Measurements from ENCODE around the gene TBX18.

The TBX18 gene

DNA sequence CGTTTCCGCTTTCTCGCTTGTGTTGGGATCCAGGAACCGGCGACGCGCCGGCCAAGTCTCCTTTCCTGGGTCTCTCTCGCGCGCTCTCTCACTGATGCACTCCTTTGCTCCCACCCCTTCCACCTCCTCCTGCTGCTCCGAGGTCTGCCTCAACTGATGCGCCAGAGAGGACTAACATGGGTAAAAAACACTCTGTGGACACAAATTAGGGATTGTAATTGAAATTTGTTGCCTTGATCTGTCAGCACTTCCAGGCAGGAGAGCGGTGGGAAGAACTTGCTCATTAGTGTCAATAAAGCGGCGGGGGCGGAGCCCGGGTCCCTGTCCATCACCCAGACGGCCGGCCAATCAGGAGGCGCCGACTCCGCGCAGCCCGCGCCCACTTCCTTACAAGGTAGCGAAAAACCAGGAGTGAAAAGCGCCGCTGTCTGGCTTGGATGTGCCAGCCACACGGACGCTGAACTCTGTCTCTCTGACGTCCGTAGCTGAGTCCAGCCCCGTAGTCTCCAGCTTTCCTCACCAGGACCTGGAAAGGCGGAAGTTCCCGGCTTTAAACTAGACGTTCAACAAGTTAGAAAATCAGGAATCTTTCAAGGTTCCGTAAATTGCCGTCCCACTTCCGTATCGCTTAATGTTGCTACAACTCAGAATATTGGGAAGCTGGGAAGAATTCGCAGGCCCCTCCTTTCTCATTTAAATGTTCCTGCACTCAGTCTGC lies at the start of gene TBX18 (continued):
- TF ChIP-seq KLF9 (tag by site-specific recombination; IDR thresholded peaks at IDR 0.05; ENCODE audit: low read depth) (0 out of 2 replicates have a peak, but pooled peaks have one; percentile 13), ZNF514 (tag by site-specific recombination; IDR thresholded peaks at IDR 0.05) (no peak), SCRT1 (tag by site-specific recombination; IDR thresholded peaks at IDR 0.05; ENCODE audit: borderline replicate concordance) (peak; percentile 86), ZNF335 (tag by site-specific recombination; conservative IDR thresholded peaks at IDR 0.05) (peak; percentile 94), ZNF510 (tag by site-specific recombination; IDR thresholded peaks at IDR 0.05; ENCODE audit: insufficient replicate concordance) (no peak), ZSCAN30 (tag by site-specific recombination; IDR thresholded peaks at IDR 0.05) (peak; percentile 95), ZNF24 (tag by site-specific recombination; IDR thresholded peaks at IDR 0.05) (peak; percentile 55; the same call in 1 of the 2 replicates), ZNF585B (tag by site-specific recombination; IDR thresholded peaks at IDR 0.05) (no peak), SP3 (tag by site-specific recombination; IDR thresholded peaks at IDR 0.05) (peak; percentile 69), TRIM28 (IDR thresholded peaks at IDR 0.05; ENCODE audit: borderline replicate concordance, low read length) (peak; percentile 95), ZBTB11 (tag by site-specific recombination; conservative IDR thresholded peaks at IDR 0.05; ENCODE audit: low read depth) (peak; percentile 87), ZBTB48 (tag by site-specific recombination; IDR thresholded peaks at IDR 0.05) (no peak), ZNF544 (tag by site-specific recombination; IDR thresholded peaks at IDR 0.05) (no peak), ZNF121 (tag by site-specific recombination; IDR thresholded peaks at IDR 0.05) (no peak), KLF8 (tag by site-specific recombination; IDR thresholded peaks at IDR 0.05) (peak; percentile 60), ZNF558 (tag by site-specific recombination; IDR thresholded peaks at IDR 0.05) (no peak), FEZF1 (tag by site-specific recombination; IDR thresholded peaks at IDR 0.05) (peak; percentile 44; the same call in 1 of the 2 replicates), ZNF664 (tag by site-specific recombination; IDR thresholded peaks at IDR 0.05) (0 out of 2 replicates have a peak, but pooled peaks have one; percentile 32), KLF16 (tag by site-specific recombination; IDR thresholded peaks at IDR 0.05) (no peak), ZNF266 (tag by site-specific recombination; IDR thresholded peaks at IDR 0.05; ENCODE audit: low read depth) (no peak), RBAK (tag by site-specific recombination; IDR thresholded peaks at IDR 0.05) (no peak)
- TF ChIP-seq, protein P1, sequence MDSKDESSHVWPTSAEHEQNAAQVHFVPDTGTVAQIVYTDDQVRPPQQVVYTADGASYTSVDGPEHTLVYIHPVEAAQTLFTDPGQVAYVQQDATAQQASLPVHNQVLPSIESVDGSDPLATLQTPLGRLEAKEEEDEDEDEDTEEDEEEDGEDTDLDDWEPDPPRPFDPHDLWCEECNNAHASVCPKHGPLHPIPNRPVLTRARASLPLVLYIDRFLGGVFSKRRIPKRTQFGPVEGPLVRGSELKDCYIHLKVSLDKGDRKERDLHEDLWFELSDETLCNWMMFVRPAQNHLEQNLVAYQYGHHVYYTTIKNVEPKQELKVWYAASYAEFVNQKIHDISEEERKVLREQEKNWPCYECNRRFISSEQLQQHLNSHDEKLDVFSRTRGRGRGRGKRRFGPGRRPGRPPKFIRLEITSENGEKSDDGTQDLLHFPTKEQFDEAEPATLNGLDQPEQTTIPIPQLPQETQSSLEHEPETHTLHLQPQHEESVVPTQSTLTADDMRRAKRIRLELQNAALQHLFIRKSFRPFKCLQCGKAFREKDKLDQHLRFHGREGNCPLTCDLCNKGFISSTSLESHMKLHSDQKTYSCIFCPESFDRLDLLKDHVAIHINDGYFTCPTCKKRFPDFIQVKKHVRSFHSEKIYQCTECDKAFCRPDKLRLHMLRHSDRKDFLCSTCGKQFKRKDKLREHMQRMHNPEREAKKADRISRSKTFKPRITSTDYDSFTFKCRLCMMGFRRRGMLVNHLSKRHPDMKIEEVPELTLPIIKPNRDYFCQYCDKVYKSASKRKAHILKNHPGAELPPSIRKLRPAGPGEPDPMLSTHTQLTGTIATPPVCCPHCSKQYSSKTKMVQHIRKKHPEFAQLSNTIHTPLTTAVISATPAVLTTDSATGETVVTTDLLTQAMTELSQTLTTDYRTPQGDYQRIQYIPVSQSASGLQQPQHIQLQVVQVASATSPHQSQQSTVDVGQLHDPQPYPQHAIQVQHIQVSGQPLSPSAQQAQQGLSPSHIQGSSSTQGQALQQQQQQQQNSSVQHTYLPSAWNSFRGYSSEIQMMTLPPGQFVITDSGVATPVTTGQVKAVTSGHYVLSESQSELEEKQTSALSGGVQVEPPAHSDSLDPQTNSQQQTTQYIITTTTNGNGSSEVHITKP (tag by site-specific recombination; IDR thresholded peaks at IDR 0.05), result peak; percentile 67
- TF ChIP-seq, protein P2, sequence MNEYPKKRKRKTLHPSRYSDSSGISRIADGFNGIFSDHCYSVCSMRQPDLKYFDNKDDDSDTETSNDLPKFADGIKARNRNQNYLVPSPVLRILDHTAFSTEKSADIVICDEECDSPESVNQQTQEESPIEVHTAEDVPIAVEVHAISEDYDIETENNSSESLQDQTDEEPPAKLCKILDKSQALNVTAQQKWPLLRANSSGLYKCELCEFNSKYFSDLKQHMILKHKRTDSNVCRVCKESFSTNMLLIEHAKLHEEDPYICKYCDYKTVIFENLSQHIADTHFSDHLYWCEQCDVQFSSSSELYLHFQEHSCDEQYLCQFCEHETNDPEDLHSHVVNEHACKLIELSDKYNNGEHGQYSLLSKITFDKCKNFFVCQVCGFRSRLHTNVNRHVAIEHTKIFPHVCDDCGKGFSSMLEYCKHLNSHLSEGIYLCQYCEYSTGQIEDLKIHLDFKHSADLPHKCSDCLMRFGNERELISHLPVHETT (tag by site-specific recombination; IDR thresholded peaks at IDR 0.05), result 0 out of 2 replicates have a peak, but pooled peaks have one; percentile 33
- TF ChIP-seq, protein P3, sequence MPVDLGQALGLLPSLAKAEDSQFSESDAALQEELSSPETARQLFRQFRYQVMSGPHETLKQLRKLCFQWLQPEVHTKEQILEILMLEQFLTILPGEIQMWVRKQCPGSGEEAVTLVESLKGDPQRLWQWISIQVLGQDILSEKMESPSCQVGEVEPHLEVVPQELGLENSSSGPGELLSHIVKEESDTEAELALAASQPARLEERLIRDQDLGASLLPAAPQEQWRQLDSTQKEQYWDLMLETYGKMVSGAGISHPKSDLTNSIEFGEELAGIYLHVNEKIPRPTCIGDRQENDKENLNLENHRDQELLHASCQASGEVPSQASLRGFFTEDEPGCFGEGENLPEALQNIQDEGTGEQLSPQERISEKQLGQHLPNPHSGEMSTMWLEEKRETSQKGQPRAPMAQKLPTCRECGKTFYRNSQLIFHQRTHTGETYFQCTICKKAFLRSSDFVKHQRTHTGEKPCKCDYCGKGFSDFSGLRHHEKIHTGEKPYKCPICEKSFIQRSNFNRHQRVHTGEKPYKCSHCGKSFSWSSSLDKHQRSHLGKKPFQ (tag by site-specific recombination; IDR thresholded peaks at IDR 0.05), result peak; percentile 39; the same call in 1 of the 2 replicates
- TF ChIP-seq, protein P4, sequence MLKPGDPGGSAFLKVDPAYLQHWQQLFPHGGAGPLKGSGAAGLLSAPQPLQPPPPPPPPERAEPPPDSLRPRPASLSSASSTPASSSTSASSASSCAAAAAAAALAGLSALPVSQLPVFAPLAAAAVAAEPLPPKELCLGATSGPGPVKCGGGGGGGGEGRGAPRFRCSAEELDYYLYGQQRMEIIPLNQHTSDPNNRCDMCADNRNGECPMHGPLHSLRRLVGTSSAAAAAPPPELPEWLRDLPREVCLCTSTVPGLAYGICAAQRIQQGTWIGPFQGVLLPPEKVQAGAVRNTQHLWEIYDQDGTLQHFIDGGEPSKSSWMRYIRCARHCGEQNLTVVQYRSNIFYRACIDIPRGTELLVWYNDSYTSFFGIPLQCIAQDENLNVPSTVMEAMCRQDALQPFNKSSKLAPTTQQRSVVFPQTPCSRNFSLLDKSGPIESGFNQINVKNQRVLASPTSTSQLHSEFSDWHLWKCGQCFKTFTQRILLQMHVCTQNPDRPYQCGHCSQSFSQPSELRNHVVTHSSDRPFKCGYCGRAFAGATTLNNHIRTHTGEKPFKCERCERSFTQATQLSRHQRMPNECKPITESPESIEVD (tag by site-specific recombination; IDR thresholded peaks at IDR 0.05), result peak; percentile 82
- TF ChIP-seq, protein P5, sequence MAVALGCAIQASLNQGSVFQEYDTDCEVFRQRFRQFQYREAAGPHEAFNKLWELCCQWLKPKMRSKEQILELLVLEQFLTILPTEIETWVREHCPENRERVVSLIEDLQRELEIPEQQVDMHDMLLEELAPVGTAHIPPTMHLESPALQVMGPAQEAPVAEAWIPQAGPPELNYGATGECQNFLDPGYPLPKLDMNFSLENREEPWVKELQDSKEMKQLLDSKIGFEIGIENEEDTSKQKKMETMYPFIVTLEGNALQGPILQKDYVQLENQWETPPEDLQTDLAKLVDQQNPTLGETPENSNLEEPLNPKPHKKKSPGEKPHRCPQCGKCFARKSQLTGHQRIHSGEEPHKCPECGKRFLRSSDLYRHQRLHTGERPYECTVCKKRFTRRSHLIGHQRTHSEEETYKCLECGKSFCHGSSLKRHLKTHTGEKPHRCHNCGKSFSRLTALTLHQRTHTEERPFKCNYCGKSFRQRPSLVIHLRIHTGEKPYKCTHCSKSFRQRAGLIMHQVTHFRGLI (tag by site-specific recombination; IDR thresholded peaks at IDR 0.05), result 0 out of 2 replicates have a peak, but pooled peaks have one; percentile 13
